Dedifferentiated amniotic fluid mesenchymal stem cell (primary cell): ENCODE data around the gene TOPAZ1.

Experiments used
- DNase-seq: peaks from one replicate; pipeline ENCODE4 v3.0.0-alpha.2; 2016; ENCODE audit errors: extremely low spot score

TOPAZ1 gene

DNA sequence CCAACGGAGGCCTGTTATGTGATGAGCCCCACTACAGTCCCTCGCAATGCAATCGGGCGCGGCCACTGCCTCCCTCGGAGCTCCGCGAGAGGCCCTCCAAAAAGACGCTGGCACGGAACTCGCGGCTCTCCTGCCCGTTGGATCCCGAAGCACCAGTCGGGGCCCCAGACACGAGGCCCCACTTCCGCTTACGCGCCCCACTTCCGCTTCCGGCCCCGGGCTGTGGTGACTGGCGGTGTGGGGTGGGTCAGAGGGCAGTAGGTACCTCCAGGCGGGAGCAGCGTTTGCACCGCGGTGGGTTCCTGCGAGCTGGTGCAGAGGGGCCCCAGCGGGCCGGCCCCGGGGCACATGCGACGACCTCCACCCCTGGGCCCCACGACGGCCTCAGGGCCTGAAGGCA is at the start of gene TOPAZ1:
Gene TOPAZ1, plus strand, starts transcription at position 181 of the 400 bp plus-strand sequence. Its CDS starts 168 bp downstream, at position 349.
- DNase-seq = no peak

DNA sequence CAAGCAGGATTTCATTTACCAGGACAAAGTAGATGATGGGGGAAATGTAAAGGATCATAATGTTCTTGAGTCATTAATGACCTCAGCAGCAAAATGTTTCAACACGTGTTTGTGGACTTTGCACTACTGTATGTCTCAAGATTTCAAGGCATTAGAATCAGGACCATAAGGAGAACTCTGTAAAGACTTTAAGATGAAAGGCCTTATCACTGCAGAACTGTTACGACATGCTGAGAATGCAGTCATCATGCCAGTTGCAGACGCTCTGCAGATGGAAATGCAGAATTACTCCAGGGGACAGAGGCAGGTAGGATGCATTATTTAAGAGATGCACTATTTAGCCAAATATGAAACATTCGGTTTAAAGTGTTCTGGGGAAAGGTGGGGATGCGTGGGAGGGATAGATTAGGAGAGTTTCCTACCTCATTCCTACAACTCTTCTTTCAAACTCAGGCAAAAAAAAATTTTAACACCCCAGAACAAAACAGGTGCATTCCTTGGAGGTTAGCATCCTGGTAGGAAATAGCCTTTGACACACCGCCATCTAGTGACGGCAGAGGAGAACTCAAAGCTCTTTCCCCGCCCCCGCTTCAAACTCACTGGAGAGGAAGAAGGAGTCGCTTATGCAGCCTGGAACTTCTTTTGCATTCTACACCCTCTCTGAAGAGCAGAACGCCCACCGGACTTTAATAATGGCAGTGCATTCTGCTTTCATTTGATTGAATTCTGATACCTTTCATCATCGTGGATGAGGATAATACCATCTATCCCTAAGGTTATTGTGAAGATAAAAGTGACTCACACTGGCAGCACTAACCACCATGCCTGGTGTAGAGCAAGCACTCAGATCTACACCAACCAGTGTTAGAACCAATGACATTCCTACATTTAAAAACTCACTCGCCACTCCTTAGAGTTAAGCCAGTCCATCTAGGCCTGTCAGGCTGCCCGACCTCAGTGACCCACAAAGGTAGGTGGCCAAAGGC is 43.1 kb upstream of the TOPAZ1 start:
- DNase-seq = peak; percentile 77

DNA sequence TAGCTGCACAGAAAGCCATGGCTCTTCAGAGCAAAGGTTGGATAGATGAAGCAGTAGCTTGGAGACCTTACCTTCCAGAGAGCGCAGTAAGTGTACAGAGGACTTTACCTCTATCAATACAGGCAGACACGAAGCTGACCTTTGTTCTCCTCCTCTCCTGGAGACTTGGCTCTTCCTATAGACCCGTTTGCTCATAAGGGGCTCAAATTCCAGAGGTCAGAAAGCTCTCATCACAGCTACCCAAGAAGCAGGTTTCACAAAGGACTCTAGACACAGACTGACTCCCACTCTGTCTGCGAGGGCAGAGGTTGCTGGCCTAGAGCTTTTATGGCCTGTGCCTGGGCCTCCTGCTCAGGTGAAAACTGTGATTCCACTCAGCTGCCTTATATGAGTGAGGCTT is 35.4 kb upstream of the TOPAZ1 start:
- DNase-seq = no peak

DNA sequence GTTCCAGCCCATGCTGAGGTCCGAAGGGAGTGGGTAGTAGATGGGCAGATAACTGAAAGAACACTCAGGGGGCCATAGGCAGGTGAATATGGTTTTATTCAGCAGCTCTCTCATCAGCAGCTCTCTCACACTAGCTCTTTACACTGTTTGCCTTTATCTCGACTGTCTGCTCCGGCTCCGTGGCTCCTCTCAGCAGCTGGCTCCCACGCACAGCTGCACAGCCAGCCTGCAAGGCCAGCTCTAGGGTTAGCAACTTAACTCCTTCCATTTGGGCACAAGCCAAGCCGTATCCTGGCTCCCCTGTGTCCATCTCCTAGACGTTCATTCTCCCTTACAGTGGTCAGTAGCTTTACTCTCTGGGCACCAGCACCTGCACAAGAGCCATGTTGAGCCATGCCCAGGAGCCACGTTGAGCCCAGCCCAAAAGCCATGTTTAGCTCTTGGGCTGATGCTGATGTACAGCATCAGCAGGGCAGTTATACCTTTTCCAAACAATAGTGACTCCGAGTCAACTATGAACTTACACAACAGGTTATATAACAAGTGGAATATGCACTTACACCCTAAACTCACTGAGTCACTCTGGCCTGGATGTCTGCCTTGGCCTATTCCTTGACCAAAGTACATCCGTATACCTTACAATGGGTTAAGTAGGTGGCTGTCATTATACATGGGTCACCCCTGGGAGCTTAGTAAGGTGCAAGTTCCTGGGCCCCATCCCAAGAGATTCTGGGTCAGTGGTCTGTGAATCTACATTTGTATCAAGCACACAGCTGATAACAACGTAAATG is 34.6 kb upstream of the TOPAZ1 start:
- DNase-seq = no peak

DNA sequence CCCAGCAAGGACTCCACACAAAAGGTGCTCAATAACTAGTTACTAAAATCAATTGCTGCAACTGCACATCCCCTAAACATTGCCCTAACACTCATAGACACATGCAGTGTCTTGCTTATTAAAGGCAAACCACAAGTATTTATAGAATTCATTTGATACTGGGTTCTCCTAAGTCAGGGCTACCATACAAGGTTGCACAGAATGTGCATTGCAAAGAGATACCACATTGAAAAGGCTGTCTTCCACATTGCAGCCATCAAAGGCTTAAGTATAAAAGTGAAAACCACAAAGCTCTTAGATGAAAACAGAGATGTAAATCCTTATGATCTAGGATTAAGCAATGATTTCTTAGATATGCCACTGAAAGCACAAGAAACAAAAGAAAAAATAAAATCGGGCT is 33.6 kb upstream of the TOPAZ1 start:
- DNase-seq = no peak

DNA sequence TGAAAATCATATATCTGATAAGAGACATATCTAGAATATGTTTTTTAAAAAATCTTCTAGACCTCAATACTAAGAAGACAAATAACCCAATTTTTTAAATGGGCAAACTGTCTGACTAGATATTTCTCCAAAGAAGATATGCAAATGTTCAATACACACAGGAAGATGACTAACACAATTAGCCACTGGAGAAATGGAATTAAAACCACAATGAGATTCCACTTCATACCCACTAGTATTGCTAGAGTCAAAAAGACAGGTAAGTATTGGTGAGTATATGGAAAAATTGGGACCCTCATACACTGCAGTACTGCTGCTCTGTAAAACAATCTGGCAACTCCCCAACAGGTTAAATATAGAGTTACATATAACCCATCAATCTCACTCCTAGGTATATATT is 33.1 kb upstream of the TOPAZ1 start:
- DNase-seq = no peak

DNA sequence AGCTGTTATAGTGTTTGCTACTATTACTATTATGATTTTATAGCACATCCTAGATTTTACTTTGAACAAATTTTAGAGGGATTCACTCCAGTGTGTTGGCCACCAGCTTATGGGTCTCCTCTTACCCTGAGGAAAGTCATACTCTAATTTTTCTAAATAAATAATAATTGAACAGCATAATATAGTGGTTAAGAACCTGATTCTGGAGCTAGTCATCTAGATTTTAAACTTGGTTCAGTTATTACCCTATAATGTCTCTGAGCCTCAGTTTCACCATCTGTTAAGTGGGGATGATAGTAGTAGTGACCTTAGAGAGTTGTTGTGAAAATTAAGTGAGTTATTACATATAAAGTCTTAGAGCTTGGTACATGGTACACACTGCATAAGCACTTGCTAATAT is 30.7 kb upstream of the TOPAZ1 start:
- no peak for DNase-seq

DNA sequence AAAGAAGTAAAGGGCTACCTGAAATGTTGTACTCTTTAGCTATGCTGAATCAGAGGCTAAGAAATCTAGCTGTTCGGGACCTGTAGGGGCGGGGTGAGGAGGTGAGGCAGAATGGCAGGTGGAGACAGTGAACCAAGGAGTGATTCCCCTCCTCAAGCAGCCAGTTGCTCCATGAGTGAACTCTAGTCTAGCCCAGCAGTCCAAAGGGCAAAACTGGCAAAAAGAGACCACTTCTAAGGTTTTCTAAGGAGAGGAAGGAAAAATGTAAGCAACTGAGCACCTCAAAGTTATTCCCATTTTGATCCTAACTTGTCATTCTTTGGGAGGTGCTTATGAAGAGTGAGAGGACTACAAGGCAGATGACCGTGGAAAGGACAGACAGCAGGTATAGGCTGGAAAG is 19.3 kb upstream of the TOPAZ1 start:
- no peak for DNase-seq

DNA sequence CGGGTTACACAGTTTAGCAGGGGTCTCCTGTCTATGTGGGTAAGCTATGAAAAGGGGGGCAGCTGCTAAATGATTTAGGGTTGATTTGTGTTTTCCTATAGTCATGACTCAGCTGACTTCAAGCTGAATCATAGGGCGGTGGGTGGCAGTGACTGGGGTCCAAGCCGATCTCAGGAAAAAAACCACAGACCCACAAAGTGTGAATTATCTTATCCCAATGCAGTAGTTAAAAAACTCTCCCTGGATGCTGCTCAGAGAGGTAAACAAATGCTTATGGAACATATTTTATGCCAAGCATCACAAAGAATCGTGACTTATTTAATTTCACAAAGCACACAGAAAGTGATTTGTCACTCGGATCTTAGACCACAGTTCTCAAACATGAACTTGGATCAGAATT is 18.4 kb upstream of the TOPAZ1 start:
- DNase-seq = no peak

DNA sequence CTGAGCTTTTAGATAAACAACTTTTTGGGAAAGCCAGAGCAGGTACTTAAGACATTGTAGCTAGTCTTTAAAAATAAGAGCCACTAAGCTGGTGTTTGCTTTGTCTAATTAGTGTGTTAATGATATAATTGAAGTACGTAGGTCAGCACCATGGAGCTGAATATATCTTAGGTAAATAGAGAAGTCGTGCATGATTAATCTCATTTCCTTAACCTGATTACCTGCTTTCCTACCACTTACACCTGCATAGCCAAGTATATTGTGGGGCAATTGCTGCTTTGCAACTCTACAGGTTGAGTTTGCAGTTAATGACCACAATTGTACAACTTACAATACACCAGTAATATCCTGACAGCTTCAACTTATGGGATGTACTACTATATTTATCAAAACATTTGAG is 17.6 kb upstream of the TOPAZ1 start:
- DNase-seq = no peak

DNA sequence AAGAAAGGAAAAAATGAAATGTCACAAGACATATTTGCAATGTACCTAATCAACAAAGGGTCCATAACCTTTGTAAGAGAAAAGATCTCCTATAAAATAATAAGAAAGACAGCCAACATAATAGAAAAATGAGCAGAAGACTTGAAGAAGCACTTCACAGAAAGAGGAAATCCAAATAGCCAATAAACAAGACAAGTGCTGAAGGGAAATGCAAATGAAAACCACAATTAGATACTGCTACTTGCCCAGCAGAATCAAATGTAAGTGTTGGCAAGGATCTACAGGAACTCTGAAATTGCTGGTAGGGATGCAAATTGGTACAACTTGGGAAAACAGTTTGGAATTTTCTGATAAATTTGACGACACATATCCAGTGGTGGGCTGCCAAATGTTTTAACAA is 15.1 kb upstream of the TOPAZ1 start:
- DNase-seq = no peak

DNA sequence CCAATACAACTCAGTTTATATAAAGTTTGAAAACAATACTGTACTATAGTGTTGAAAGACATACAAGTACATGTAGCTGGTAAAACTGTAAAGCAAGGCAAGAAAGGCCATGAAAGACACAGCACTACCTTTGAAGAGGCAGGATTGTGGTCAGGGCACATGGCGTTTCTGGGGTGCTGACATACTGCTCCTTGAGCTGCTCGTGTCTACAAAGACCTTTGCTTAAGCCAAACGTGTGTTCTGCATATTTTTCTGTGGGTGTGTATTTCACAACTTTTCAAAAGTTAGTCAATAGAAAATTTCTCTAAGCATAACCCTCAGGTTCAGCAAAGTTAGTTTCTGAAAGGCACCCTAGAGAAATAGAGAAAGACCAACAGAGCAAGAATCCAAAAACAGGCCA is 14.1 kb upstream of the TOPAZ1 start:
- no peak for DNase-seq

DNA sequence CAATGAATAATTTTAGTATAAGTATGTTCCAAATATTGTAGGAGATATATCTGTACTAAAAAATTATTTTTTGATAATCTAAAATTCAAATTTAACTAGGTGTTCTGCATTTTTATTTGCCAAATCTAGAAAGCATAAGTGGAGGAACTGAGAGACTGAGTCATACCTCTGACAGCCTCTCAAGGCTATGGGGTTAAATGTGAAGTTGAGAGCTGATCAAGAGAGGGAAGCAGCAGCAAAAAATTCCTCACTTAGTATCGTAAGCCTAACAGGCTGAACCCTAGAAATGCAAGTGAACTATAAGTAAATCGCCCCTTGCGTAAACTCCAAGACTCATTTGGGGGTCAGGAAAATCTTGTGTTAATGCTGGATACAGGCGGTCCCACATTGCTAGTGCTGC is 12.8 kb upstream of the TOPAZ1 start:
- no peak for DNase-seq

DNA sequence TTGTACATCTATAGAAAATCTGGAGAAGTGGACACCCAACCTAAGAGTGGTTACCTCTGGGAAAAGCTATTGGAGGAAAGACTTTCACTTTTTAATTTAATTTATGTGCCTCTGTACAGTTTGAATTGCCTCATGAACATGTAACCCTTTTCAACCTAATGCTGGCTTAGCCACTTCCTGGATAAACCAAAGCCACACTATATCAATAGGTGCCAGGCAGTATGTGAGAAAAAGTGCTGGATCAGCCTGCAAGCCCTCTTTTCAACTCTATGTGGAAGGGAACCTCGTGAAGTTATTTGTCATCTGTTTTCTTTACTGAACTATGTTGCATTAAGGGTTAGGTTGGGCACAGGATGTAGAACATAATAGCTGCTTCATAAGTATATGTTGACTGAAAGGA is 9.3 kb upstream of the TOPAZ1 start:
- no peak for DNase-seq

DNA sequence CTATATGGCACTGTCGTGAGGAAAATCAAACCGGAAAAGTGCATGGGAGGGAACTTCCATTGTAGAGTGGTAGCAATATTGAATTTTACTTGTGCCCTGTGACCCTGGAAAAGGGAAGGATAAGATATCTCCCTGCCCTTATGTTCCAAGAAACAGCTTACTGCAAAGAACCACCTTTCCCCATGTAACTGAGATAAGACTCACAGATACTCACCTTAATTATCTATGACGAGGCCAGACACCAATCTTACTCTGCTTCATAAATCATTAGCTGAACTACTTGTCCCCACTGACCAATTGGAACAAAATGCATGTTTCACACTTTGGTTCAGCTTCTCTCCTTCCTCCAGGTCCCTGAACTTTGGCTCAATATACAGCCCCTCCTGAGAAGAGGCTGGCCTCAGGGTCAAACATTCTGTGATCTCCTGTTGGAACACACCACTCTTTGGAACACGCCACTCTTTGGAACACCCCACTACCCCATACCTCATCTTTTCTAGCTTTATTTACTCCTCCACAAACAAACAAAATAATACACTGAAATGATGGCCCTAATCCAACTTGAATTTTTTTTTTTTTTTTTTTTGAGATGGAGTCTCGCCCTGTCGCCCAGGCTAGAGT is 6.9 kb upstream of the TOPAZ1 start:
- DNase-seq = no peak

DNA sequence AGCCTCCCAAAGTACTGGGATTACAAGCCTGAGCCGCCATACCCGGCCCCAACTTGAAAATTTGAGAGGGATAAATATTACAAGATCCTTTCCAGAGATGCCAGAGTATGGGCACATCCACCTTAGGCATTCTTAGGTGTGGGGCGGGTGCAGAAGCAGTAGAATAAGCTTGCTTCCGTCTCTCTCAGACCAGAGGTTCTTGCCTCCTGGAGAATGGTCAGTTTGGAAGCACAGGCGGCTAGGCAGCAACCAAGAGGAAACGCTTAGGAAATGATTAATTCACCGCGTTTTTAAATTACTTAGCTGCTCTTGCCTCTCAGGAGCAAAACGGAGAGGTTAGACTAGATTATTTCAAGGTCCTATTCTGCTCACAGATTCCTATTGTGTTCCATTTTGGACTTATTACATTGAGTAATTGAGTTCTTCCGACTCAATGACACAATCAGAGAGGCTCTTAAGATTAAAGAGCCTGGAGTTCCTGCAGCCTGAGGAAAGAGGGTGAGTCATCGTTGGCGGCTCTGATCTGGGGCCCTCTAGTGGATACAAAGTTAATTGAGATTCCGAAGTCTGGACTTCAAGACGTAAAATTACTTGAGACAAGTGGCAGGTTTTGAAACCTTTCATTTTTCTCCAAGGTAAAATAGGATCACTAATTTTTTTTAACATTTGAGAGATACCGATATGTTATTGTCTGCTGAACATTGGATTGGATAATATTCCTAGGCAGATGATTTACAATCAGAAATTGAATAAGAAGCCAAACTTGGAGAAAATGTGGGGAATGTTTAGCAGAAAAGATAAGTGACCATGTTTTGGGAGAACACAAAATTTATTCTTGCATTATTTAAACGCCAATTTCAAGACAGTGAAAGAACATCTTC is 5.8 kb upstream of the TOPAZ1 start:
- peak; percentile 89 for DNase-seq

DNA sequence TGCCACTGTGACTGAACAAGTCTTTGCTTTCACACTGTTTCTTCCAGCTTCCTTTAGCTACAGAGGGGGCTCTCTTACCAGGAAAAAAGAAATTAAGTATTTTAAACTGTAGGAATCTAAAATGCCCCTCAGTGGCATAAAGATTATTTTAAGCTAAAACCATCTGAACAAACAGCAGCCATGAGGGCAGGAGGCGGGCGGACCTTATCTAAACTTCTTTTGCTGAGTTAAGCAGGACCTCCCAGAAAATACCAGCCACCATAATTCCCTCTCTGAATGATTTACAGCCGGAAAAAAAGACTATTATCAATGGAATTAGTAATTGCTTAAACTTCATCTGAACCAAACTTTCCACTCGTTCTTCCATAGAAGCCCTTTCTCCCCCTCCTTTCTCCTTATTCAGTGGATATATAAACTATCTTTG is 5.2 kb upstream of the TOPAZ1 start:
- DNase-seq = no peak

DNA sequence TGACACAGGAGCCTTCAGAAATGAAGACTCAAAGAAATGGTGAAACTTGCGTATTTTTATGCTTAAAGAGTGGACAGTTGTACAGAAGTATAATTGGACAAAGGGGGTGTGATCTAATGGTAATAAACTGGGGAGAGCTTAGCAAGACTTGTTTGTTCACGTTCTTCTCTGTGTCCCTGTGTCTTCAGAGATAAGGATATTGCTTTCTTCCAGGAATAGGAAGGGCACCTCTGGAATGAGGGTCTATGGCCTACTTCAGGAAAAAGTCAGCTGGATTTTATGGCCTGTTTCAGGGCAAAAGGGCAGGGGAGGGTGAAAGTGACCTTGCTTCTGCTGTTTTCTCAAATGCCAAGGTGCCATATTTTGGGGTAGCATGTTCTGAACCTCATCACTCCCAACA is 4.5 kb upstream of the TOPAZ1 start:
- DNase-seq = no peak

DNA sequence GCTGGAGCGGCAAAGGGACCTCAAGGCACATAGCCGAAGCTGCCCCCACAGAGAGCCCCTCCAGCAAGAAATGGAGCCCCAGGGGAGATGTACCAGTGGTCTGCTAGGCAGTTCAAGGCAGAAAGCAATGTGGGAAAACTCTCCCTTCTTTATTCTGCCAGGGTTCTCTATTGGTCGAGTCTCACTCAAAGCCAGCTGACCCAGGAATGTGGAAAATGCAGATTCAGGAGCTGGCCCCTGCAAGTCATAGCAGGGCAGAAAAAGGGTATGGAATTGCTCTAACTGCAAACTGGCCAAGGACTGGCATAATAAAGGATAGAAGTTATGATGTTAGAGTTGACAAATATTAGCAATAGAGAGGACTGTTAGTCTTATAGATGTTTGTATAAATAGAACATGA is 4.0 kb upstream of the TOPAZ1 start:
- no peak for DNase-seq

DNA sequence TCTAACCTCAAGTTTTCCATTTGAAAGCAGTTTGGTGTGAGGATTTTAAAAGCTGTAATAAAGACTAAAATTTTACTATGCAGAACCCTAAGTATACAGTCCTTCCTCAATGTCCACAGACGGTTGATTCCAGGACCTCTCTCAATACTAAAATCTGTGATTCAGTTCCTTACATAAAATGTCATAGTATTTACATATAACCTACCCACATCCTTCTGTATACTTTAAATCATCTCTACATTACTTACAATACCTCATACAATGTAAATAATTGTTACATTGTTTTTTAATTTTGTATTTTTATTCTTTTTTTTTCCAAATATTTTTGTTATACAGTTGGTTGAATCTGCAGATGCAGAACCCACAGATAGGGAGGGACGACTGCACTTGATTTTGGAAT is 2.8 kb upstream of the TOPAZ1 start:
- no peak for DNase-seq

DNA sequence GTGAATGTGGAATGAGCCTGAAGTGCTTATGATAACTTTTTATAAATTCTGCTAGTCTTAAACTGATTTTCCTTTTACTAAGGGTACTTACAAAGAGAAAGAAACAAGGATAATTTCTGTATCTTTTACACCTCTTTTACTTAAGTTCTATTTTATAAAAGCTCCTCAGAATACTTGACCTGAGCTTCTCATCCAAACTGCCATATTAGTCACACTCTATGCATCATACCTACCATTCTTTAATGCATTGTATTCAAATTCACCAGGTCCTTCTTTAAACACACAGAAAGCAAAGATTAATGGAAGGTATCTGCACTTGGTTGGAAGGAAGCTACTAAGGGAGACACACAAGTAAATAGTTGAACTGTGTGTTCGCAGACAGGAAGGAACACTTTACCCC is 1.6 kb upstream of the TOPAZ1 start:
- DNase-seq = no peak
